ENCODE results near the gene RTN4.
"Not testable (repeated sequence)": the region's sequence is repeated elsewhere in the genome, so short reads cannot be mapped to it uniquely, and the experiment has no call there.

RTN4 gene, protein sequence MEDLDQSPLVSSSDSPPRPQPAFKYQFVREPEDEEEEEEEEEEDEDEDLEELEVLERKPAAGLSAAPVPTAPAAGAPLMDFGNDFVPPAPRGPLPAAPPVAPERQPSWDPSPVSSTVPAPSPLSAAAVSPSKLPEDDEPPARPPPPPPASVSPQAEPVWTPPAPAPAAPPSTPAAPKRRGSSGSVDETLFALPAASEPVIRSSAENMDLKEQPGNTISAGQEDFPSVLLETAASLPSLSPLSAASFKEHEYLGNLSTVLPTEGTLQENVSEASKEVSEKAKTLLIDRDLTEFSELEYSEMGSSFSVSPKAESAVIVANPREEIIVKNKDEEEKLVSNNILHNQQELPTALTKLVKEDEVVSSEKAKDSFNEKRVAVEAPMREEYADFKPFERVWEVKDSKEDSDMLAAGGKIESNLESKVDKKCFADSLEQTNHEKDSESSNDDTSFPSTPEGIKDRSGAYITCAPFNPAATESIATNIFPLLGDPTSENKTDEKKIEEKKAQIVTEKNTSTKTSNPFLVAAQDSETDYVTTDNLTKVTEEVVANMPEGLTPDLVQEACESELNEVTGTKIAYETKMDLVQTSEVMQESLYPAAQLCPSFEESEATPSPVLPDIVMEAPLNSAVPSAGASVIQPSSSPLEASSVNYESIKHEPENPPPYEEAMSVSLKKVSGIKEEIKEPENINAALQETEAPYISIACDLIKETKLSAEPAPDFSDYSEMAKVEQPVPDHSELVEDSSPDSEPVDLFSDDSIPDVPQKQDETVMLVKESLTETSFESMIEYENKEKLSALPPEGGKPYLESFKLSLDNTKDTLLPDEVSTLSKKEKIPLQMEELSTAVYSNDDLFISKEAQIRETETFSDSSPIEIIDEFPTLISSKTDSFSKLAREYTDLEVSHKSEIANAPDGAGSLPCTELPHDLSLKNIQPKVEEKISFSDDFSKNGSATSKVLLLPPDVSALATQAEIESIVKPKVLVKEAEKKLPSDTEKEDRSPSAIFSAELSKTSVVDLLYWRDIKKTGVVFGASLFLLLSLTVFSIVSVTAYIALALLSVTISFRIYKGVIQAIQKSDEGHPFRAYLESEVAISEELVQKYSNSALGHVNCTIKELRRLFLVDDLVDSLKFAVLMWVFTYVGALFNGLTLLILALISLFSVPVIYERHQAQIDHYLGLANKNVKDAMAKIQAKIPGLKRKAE

DNA sequence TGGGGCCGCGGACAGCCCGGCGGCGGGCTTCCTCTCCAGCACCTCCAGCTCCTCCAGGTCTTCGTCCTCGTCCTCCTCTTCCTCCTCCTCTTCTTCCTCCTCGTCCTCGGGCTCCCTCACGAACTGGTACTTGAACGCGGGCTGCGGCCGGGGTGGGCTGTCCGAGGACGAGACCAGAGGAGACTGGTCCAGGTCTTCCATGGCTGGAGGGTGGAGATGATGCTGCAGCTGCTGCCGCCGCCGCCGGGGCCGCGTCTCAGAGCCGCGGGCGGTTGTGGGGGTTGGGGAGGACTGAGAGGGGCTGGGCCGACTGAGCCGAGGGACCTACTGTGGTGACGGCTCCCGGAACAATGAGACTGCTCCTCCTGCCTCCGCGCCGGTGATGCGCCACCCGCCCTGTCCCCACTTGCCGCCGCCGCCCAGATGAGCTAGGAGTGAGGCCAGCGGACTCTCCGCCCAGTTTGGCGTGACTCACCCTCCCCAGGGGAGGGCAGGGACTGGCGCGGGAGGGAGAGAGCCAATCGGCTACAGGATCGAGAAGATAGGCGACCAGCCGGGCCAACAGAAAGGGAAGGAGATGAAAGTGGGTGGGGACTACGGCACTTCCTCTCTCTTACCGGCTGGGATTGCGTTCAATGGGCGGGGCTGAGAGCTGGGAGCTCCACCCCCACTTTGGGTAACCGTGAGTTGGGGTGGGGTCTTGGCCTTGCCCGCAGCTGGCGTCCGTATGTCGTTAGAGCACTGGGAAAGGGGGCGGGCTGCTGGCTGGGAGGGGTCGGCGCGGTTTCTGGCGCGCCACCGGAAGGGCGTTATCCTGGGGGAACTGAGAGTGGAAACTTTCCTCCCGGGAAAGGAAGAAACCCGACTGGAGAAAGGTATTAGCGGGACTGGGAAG, at the start of gene RTN4:
Gene RTN4, minus strand, starts transcription at position 352 of the 895 bp plus-strand sequence. Its CDS starts 151 bp downstream, at position 201.
- DNase-seq: peak; percentile 100

DNA sequence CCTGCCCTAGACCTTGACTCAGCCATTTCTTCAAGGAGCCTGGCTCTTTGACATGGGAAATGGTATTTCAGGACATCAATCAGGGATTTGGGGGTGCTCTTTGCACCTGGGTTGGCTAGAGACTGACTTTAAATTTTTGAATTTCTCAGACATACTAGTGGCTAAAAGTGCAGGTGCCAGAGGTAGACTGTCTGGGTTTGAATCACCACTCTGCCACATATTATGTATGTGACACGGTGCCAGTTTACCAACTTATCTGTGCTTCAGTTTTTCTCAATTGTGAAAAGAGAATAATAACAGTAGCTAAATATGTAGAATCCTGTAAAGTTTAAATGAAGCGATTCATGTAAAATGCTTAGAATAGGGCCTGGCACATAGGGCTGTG, 49.2 kb upstream of the RTN4 start:
- no peak for DNase-seq

DNA sequence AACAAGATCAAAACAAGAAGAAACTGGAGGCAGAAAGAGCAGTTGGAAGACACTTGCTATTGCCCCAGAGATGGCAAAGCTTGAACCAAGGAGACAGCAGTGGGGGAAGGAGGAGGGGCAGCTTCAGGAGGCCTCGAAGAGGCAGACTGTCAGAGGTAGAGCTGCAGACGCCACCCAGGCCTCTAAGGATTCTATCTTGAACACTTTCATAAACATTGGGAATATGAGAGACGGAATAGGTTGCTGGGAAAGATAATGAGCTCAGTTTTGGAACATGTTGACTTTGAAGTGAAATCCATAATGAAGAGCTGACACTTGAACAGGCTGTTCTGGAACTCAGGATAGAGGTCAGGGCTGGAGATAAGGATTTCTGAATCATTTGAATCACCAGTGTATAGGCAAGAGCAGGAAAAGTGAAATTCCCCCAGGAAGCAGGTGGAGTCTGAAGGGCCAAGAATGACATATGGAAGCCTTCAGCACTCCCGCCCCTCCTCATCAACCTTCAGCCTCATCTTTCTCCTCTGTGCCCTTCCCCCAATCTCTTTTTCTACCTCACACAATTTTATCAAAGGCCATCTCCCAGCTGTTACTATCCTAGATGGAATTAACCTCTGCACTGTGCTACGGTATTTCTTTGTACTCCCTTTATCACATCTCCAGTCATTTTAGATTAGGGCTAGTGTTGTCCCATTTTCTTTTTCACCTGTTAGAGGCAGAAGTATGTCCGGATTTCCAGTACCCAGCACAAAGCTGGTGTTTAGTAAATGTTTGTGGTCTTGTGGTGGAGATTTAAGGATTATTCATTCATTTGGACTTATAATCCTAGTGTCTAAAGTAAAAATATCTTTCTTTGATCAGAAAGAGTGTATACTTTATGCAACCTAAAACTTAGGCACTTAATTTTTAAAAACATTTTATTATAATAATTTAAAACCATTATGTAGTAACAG, 47.5 kb upstream of the RTN4 start:
- DNase-seq: no peak

DNA sequence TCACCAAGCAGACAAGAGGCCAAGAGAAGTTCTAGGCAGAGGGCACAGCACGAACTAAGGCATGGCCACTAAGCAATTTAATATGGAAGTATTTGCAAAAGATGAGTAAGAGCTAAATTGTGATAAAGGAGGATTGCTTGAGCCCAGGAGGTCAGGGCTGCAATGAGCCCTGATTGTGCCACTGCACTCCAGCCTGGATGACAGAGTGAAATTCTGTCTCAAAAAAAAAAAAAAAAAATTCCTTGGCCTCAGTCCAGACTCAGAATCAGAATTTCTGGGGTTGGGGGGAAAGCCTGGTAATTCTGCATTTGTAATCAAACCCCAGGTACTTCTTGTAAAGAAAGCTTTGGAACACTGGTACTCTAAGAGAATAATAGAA, 46.8 kb upstream of the RTN4 start:
- DNase-seq: no peak

DNA sequence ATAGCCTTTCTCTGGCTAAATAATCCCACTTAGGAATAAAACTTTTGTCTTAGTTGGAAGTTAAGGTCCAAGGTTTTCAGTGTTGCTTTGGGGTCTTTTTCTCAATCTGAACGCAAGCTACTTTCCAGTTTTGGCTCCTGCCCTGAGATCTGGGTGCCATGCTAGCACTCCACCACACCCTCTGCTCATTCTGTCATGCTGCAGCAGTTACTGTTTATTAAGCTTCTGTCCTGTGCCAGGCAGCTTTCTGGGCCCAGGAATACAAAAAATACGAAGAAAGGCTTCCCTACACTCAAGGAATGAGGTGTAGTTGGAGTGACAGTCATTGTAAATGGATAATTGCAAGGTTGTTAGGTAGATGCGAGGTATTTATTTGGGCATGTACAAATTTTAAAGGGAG, 46.3 kb upstream of the RTN4 start:
- DNase-seq: no peak

DNA sequence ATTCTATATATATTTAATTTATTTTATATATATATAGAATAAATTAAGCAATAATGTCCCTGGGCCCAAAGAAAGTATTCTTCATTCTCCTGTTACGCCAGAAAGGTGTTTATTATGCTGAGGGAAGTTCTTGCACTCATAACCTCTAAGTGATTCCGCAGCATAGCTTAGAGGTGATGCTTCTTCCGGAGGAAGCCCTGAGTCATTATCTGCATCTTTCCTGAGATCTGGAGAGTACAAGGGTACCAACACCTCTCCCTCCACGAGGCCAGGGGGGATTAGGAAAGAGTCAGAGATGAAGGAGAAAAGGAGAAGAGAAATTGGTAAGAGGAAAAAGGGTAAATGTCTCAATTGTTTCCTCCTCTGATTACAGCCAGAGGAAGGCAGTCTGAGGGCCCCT, 43.1 kb upstream of the RTN4 start:
- no peak for DNase-seq

DNA sequence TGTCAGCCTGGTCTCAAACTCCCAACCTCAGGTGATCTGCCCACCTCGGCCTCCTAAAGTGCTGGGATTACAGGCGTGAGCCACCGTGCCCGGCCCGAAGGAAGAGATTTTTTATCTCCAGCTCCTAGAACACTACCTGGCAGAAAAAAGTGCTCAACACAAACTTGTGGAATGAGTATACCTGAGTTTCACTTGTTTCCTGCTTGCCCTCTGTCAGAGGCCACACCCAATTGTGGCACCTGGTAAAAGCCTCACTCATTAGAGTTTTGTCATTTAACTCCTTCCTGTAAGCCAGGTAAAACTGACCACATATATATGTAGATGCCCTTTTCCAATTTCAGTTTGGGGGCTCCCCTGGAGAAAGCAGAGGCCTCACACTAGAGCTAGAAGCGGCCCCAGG, 42.2 kb upstream of the RTN4 start:
- DNase-seq: no peak

DNA sequence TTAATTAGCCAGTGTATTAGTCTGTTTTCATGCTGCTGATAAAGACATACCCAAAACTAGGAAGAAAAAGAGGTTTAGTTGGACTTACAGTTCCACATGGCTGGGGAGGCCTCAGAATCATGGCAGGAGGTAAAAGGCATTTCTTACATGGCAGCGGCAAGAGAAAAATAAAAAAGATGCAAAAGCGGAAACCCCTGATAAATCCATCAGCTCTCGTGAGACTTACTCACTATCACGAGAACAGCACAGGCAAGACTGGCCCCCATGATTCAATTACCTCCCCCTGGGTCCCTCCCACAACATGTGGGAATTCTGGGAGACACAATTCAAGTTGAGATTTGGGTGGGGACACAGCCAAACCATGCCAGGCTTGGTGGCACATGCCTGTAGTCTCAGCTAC, 41.4 kb upstream of the RTN4 start:
- DNase-seq: not testable (repeated sequence)

DNA sequence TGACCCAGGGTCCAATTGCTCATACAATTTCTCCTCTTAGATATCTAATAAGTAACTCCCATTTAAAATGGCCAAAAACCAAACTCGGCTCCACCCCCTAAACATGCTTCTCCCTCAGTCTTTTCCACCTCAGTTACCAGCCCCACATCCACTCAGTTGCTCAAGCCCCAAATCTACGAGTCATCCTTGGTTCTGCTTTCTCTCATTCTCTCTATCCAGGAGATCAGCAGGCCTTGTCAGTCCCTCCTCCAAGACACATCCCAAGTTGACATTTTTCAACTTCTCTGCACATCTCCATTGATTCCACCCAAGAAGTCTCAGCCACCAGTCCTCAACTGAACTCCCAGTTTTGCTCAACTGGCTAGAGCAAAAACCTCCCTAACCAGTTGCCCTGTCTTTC, 40.5 kb upstream of the RTN4 start:
- no peak for DNase-seq

DNA sequence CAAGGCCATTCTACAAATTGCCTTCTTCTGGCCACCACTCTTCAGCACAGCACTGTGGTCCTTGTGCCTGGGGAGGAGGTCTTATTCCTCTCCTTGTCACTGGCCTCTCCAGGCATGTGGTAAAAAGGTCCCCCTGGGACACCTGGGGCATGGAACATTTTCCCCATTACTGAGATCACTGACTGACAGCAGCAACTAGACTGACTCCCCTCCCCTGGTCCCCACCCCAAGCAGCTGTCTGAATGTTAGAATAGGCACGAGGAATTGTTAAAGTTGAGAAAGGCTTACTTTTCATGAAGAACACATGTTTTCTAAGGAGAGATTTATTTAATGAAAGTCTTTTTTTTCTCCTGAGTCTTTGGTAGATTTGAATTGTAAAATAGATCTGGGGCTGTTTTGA, 39.5 kb upstream of the RTN4 start:
- peak; percentile 38 for DNase-seq

DNA sequence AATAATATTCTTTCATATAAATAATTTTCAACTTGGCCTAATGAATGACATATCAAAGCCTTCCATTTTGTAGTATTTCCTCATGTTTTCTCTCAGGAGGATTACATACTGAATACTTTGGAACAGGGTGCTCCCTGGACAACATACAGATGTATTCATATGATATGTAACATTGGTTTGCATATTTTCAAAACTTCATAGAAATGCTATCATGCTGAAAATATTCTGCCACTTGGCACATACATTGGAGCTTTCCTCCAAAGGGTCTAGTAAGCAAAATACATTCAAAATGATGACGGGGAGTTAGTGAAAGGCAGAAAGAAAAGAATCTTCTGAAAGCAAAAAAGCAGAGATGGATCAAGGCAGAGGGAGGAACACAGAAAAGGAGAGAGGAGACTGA, 38.1 kb upstream of the RTN4 start:
- no peak for DNase-seq

DNA sequence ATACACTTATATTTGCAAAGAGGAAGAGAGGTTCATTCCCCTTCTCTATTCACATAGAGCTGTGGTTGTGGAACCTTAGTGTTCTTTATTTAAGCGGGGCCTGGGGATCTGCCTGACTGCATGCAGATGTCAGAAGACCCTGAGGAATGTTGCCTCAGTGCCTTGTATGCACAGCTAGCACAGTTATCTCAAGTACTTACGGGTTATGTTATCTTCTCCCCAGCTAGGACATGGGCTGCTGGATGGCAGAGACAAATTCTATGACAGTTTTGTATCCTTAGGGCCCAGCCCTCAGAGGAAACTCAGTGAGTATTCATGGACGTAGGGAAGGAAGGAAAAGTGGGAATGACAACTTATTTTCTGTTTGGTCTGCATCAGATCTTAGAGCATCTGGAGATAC, 37.7 kb upstream of the RTN4 start:
- no peak for DNase-seq

DNA sequence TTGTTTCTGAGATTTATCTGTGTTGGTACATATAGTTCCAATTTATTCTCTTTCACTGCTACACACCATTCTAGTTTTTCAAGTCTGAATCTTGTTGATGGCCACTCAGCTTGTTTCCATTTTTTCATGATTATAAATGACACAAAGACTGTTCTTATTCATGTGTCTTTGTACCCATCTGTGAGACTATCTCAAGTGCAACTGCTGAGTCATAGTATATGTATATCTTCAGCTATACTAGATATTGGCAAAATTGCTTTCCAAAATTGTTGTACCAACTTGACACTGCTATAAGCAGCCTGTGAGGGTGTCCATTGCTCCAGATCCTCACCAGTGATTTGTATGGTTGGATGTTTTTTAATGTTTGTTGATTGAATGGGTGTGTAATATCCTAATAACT, 37.2 kb upstream of the RTN4 start:
- no peak for DNase-seq

DNA sequence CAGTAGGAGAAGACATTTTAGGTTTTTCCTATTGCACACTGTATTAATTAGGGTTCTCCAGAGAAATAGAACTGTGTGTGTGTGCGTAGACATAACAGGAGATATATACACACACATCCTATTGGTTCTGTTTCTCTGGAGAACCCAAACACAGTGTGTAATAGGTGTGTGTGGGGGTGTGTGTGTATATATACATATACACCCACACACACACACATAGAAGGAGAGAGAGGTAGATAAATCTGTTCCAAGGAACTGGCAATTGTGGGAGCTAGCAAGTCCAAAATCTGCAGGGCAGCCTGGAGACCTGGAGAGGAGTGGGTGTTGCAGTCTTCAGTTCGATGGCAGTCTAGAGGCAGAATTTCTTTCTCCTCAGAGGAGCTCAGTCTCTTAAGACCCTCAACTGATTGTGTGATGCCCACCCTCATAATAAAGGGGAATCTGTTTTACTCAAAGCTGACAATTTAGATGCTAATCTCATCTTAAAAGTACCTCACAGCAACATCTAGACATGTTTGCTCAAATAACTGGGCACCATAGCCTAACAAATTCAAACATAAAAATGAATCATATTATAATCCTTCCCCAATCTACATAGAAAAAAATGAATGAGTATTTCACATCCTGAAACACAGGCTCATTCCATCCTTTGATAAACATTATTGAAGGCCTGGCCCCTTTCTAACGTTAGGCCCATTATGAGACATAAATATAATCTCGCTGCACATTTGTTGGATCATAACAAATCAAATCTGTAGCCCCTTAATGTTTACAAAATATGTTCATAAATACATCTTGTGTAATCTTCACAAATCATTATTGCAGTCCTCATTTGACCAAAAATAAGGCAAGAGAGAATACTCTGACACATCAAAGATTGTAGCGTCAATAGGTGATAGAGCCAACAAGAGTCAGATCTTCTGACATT, 35.1 kb upstream of the RTN4 start:
- no peak for DNase-seq

DNA sequence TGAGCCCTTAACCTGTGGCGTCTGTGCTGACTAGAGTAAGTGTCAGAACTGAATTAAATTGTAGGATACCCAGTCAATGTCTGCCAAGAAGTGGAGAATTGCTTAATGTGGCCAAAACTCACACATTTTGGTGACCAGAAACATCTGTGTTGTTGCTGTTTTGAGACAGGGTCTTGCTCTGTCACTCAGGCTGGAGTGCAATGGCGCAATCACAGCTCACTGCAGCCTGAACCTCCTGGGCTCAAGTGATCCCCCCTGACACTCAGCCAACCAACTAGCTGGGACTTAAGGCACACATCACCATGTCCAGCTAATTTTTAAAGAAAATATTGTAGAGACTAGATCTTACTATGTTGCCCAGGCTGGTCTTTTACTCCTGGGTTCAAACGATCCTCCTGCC, 34.4 kb upstream of the RTN4 start:
- DNase-seq: no peak

DNA sequence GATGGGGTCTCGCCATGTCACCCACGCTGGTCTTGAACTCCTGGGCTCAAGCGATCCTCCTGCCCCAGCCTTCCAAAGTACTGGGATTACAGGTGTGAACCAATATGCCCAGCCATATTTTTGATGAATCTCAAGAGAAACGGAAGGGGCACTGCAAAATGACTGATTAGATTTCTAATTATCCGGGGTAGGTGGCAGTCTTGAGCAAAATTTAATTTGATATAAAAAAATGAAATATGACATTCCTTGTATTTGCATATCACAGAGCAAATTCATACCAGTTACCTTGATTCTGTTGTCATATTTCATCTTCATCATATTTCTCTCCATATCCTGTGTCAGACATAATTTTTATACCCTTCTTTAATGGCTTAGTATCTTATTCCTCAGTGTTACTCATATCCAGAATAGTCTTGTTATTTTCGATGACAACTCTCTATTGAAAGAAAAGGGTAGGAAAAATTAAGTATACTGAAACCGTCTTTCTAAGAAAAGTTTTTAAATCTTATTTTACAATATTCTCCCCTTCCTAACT, 30.0 kb upstream of the RTN4 start:
- no peak for DNase-seq

DNA sequence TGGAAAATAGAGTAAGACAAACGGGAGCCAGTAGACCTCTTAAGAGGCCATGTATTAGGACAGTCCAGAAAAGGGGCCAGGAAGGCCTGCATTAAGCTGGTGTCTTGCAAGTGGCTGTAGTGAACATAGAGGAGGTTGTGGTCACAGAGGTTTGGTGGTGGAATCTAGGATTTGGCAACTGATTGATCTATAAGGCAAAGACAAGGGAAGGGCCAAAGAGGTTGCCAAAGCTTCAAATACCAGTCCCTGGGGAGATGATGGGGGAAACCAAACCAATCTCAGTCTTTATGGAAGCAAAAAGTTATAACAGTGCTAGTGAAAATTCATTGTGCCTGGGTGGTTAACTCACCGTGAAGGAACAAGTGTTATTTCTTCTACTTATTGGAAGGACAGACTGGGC, 28.7 kb upstream of the RTN4 start:
- DNase-seq: no peak

DNA sequence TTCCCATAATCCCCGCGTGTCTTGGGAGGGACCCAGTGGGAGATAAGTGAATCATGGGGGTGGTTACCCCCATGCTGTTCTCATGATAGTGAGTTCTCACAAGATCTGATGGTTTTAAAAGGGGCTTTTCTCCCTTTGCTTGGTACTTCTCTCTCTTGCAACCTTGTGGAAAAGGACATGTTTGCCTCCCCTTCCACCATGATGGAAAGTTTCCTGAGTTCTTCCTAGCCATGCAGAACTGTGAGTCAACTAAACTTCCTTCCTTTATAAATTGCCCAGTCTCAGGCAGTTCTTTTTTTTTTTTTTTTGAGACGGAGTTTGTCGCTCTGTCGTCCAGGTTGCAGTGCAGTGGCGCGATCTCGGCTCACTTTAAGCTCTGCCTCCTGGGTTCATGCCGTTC, 26.5 kb upstream of the RTN4 start:
- DNase-seq: no peak

DNA sequence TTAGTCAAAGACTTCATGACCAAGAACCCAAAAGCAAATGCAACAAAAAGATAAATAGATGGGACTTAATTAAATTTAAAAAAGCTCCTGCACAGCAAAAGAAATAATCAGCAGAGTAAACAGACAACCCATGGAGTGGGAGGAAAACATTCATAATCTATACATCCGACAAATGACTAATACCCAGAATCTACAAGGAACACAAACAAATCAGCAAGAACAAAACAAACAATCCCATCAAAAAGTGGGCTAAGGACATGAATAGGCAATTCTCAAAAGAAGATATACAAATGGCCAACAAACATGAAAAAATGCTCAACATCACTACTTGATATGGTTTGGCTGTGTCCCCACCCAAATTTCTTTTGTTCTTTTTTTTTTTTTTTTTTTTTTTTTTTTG, 25.8 kb upstream of the RTN4 start:
- DNase-seq: not testable (repeated sequence)

Measured in right hindlimb (tissue), 1 donor.